DOHH2 (cell line): Measurements from ENCODE around the gene COL11A2.

Experiments
- EZH2phosphoT487 ChIP-seq: fragments of 200-600 bp; sonication (generic); IDR thresholded peaks from 2 replicates; pipeline ENCODE4 v1.6.1; 2017; ENCODE audit warnings: borderline replicate concordance, mild to moderate bottlenecking, antibody characterized with exemption, low read length, moderate library complexity, mixed read lengths
- TF ChIP-seq, protein P1 (sequence below): fragments of 200-600 bp; sonication (generic); IDR thresholded peaks from one replicate; pipeline ENCODE4 v1.5.1; 2014; ENCODE audit warnings: antibody characterized with exemption, mild to moderate bottlenecking, low read depth, low read length; ENCODE audit not compliant: poor library complexity, severe bottlenecking

GRCh38 chr6:33203443-33204164 is 11.3 kb upstream of the COL11A2 start:
- TF ChIP-seq, protein P1, sequence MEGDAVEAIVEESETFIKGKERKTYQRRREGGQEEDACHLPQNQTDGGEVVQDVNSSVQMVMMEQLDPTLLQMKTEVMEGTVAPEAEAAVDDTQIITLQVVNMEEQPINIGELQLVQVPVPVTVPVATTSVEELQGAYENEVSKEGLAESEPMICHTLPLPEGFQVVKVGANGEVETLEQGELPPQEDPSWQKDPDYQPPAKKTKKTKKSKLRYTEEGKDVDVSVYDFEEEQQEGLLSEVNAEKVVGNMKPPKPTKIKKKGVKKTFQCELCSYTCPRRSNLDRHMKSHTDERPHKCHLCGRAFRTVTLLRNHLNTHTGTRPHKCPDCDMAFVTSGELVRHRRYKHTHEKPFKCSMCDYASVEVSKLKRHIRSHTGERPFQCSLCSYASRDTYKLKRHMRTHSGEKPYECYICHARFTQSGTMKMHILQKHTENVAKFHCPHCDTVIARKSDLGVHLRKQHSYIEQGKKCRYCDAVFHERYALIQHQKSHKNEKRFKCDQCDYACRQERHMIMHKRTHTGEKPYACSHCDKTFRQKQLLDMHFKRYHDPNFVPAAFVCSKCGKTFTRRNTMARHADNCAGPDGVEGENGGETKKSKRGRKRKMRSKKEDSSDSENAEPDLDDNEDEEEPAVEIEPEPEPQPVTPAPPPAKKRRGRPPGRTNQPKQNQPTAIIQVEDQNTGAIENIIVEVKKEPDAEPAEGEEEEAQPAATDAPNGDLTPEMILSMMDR: no peak
- no peak for TF ChIP-seq EZH2phosphoT487
